Fibroblast of skin of right biceps (primary cell): ENCODE results near the gene ROGDI.

Experiments
- DNase-seq: peaks from one replicate; pipeline ENCODE4 v3.0.0-alpha.2; 2013

The ROGDI gene, protein sequence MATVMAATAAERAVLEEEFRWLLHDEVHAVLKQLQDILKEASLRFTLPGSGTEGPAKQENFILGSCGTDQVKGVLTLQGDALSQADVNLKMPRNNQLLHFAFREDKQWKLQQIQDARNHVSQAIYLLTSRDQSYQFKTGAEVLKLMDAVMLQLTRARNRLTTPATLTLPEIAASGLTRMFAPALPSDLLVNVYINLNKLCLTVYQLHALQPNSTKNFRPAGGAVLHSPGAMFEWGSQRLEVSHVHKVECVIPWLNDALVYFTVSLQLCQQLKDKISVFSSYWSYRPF

DNA sequence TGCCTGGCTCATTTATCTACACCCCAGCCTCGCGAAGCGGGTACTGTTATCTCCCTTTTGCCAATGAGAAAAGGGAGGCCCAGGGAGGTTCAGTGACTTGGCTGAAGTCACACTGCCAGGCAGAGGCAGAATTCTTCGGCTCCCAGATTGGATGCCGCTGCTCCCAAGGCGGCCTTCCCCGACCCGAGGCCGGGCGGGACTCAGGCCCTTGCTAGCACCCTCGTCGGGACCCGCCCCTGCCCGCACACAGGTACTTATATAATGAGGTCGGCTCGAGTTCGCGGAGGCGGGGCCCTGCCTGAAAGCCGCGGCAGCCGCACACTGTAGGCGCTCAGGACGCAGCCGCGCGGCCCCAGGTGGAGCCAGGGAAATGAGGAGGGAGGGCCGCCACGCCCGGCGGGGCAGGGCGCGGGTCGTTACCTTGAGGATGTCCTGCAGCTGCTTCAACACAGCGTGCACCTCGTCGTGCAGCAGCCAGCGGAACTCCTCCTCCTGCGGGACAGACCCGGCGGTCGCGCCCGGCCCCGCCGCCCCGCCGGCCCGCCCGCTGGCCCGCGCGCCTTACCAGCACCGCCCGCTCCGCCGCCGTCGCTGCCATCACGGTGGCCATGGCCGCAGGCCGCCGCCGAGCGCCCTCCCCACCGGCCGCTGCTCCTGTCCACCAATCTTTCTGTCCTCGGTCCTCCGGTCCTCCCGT, at the start of gene ROGDI:
Gene ROGDI (minus strand): TSS at position 672 of the 697 bp plus-strand sequence. CDS start 62 bp downstream, at position 610.
- peak; percentile 11 for DNase-seq

DNA sequence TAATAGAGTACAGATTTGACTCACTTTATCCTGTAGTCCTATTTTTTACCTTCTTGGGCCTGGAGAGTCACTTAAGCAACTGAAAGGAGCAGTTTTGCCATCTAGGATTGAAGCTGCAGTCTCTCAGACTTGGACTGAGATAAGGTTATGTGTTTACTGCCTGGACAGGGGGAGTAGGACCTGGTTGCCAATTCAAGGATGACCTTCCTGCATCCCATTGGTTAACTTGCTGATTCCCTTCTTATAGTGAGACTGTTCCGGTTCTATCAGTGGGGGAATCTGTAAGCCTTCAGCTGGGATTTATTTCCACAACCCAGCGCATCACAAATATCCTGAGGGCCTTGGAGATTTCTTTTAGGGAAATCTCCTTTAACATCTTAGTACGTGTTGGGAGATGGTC, 47.8 kb upstream of the ROGDI start:
- DNase-seq: no peak

DNA sequence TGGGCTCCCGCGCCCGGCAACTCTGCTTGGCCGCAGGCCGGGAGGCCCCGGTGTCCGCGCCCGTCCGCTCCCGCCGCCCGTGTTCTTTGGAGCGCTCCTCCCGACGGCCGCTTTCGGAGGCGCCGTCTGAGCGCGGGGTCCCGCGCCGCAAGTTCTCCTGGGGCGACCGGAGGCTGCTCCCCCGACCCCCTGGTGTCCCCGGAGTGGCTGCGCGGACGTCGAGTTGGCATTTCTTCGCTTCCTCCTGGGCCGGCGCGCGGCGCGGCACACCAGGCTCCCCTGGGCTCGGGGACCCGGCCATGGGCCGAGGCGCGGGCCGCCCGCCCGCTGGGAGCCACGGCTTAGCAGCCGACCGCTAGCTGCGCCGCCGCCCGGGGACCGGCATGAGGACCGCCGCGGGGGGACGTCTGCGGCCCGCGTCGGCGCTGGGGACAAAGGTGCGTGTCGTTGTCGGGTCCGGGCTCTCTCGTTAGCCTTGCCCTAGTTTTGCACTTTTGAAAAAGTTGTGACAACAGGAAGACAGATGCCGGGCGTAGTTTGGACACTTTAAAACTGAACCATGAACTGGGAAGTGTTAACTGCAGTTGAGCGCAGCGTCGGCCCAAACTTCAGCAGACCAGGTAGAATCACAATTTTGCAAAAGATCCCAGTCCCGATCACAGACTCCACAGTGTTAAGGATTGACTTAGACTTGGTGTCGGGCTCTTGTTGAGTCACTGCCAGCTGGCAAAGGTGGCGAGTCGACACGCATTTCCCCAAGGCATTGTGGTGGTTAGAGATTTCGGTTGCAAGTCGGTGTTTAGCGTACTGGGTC, 45.5 kb upstream of the ROGDI start:
- peak; percentile 65 for DNase-seq

DNA sequence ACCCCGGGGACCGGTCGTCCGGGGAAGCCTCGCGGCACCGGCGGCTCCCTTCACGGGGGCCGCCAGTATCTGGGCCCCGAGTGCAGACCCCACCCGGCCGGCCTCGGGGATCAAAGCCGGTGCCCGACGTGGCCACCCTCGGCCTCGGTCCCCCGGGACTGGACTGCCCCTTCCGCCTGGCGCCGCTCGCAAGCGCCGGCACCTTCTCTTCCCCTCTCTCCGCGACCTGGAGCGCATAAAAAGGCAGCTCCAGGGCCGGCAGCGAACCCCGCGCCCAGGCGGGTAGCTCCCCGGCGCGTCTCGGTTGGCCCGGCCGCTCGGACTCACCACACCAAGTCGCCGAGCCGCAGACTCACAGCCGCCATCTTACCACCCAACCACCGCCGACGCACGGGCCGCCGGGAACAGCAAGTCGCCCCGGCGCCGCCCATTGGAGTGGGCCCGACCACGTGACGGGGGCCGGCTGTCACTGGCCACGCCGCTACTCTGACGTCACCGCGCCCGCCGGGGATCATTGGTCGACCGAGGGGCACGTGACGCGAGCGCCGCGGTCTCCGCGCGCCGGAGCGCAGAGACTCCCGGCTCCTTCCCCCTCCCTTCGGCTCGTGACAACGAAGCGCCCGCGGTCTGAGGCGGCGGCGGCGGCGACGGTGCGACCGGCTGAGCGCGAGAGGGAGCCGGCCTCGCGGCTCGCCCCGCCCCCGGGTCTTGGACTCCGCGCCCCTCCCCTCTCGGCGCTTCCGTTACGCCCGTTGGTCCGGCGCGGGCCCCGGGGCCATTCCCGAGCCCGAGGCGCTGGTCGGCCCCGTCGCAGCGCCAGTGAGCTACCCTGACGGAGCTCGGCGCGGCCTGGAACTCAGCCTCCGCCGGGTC, 44.7 kb upstream of the ROGDI start, which contains the start of the genes GLYR1 and UBN1:
Gene GLYR1 (minus strand): TSS at position 388 of the 873 bp plus-strand sequence. CDS start 23 bp downstream, at position 365.
Gene UBN1 (plus strand): TSS at position 581 of the 873 bp plus-strand sequence. CDS start 5,437 bp downstream, outside the sequence.
- DNase-seq: peak; percentile 97

DNA sequence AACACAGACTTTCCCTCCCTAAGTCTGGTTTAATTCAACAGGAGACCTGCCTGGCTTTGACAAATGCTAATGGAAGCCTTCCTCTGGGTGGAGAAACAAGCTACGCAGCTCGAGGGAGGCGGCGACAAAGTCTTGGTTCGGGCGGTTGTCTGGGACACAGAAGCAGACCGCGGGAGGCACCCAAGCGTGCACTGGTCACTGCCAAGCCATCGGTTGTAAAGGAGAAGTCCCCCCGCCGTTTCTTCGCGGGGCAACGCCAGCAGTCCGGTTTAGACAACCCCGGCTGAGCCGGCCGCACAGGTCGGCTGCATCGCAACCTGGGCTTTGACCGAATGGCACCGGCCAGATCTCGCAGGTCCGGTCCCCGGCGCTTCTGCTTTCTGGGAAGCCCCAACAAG, 44.1 kb upstream of the ROGDI start:
- peak; percentile 43 for DNase-seq

DNA sequence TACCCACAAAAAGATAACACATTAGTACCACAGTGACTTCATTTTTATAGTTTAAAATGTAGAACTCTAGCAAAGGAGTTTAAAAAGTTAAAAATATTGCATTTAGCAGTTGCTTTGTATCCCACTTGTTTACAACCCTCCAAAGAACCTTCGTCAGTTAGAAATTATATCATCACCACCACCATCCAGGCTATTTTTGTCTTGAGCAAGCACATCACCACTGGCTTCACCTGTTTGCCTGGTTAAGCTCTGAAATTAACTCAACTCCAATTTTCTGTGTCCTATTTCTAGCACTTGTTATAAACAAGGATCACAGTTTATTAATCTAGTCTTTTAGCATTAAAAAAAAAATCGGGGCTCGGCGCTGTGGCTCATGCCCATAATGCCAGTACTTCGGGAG, 38.6 kb upstream of the ROGDI start:
- no peak for DNase-seq

DNA sequence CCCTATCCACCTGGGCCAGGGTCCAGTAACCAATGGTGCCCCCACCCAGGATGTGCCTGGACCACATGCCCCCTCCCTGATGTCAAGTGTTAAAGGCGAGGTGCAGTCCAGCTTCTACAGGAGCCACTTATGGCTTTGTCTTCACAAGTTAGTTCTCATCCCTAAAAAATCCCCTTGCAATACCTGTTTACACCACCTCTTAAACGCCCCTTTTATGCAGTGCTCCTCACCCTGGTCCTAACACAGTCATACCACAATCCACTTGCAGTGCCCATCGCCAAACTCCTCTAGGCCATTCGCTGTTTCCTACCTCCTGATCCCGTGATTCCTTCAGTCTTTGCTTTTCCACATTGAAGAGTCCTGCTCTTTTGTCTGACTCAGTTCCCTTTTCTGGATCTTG, 37.5 kb upstream of the ROGDI start:
- no peak for DNase-seq

DNA sequence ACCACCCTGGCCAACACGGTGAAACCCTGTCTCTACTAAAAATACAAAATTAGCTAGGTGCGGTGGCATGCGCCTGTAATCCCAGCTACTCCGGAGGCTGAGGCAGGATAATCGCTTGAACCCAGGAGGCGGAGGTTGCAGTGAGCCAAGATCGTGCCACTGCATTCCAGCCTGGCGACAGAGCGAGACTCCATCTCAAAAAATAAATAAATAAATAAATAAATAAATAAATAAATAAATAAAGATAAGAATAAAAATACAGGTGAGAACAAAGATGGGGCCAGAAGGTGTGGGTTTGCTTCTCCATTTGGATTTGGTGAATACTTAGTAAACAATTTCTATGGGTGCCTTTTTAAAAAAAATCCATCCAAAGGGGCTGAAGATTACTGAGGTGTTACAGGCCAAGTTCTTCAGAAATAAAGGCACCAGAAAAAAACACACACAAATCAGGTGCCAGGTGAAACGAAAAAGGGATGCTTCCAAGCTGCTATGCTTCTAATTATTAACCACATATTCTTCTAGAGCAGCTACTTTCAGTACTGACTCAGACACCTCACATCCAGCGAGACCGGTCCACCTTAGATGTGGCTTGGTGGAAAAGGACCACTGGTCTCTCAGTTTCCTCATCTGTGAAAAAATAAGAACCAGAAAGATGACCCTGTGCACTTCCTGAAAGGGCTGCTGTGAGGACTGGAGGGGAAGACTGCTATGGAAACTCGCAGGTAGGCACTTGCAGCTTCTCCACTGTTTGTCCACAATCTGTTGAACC, 35.5 kb upstream of the ROGDI start:
- DNase-seq: no peak

DNA sequence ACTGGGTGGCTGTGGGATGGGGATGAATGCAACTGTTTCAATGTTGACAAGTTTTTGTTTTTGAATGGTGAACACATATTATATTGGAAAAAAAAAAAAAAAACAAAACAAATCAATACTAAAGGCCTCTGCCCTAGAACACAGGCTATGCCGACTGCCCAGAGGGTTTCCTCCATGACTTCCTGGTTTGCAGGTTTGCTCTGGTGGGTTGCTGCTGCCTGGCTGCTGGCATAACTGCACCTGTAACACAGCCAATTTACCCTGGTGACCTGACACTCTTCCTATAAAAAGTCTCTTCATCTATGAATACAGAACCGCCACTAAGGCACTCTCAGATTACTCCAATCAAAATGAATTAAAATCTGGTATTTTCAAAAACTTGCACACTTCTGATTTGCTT, 34.3 kb upstream of the ROGDI start:
- no peak for DNase-seq

DNA sequence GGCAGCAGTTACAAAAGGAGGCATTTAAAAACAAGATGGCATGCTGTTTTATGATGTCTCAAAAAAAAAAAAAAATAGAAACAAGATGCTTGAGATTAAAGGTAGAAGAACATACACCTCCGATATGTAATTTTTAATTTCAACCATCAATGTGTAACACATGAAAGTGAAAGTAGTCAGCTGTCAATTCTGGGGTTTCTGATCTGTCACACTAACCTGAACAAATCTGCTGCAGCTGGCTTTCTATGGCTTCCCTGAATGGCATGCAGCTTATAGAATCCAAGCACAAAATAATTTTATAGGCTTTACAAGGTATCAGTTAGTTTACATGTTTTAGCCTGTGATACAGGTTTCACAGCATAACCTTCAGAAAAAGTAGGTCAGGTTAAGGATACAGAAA, 31.2 kb upstream of the ROGDI start:
- no peak for DNase-seq

DNA sequence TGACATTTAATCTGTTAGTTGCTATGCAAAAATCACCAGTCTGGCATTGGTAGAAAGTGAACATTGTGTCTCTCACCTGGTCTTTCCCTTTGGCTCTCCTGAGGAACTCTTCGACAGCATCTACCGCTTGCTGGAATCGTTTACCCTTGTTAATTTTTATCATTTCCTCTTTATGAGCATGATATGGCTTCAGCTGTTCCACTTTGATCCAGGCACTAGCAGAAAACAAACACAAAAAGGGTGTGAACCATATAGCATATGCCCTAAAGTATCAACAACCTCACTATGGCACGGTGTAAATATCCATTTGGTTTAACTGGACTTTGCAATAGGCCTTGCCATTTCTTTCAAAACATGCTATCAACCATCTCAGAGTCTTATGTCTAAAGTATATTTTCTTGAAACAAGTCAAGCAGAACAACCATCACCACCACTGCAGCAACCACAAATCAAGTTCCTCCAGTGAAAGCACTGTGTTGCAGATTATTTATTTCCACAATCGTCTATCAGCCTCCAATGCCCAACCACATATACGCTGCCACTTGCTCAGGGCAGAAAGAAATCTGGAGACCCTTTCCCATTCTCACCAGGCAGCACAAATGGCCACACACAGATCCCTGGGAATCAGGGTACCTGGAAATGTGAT, 30.4 kb upstream of the ROGDI start:
- DNase-seq: no peak

DNA sequence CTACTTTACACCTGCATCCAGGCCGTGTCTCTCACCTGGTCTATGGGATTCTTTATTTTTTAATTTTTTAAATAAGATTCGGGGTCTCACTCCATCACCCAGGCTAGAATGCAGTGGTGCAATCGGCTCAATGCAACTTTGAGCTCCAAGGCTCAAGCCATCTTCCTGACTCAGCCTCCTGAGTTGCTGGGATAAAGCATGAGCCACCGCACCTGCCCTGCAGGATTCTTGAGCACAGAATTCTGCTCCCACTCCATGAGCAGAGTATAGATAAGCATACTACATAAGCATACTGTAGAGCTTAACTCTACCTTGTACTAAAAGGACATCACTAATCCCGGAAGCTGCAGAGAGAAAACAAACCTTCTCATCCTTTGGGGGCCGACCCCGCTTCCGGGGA, 29.2 kb upstream of the ROGDI start:
- DNase-seq: no peak

DNA sequence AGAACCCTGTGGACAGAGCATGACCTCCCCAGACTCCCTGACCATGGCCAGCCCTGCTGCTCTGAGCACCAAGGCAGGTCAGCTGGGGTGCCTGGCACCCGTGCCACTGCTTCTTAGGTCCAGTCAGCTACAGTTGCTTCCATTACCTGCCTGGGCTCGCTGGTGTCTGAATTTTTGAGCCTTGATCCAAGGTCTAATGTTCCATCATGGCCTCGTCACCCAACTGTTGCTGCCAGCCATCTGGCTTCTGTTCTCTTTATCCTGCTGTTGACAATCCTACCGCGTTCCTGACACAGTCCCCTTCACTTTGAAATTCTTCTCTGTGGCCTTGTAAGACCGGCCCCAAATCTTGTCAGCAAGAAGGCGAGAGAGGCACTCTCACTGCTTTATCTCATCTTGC, 28.0 kb upstream of the ROGDI start:
- DNase-seq: no peak

DNA sequence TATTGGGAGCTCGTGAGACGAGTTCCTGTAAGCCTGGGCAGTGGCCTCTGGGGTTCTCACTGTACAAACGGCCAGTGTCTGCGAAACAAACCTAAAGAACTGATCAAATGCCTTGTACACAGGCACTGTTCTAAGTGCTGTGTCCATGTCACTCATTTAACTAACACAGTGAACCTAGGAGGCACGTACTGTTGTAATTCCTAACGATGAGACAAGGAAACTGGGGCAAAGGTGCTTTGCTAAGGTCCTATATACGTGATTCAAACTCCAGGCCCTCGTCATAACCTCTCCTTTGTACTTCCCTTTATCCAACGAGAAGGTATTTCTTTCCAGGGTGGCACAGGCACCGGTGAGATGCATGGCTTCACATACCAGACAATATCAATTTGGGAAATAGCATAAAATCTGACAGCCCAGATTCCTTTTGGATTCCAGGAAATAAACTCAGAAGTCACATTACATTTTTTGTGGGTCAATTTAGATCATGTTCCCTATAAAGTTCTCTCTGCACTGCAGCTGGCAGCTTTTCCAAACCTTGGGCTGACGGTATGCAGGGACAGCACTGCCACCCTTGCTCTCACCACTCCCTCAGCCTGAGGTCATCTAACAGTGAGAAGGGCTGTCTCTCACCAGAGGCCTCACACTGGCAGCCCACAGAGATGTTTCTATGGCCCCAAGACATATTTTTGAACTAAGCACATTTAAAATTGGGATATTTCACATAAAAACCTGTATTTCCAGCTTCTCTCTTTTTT, 26.3 kb upstream of the ROGDI start:
- DNase-seq: no peak

DNA sequence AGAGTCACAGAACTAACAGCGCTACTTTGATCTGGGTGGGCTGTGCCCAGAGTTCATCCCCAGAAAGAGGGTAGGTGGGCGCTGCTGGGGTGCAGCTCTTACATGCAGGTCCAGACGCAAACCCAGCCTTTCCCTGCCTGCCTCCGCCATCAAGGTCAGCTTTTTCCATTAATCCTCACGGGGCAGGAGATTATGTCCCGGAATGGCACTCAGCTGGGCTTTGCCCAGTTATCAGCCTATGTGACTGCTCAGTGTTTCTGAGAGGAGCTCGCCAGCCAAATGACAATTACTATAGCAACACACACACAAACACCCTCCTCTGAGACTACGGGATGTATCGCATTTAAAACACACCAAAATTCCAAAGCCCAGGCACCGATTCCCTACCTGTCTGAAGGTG, 24.5 kb upstream of the ROGDI start:
- no peak for DNase-seq

DNA sequence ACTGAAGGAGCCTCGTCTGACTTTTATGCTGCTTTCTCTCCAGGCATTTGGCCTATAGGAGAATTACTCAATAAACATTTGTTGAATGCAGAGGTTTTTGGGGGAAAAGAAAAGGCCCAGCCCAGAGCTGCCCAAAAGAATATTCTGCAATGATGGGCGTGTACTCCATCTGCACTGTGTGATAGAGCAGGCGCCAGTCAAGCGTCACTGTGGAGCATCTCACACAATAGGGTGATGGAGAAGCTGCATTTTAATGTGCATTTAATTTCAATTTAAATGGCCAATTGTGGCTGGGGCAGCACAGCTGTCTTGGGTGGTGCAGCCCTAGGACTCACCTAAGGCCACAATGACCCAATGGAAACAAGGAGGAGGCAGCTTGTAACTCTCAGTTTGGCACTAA, 24.1 kb upstream of the ROGDI start:
- no peak for DNase-seq

DNA sequence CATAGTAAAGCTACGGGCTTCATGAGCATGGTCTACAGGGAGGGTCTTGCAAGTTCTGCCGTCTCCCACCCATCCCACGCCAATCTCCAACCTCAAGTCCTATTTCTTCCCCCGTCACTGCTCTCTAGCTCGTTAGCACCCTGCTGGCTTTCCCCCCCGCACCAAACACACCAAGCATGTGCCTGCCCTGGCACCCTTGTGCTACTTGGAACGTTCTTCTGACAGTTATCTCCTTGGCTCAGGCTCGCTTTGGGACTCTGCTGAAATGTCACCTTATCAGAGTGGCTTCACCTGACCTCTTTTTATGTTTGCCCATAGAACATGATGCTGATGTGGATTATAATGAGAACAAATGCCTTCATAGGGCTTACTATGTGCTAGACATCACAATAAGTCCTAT, 22.8 kb upstream of the ROGDI start:
- DNase-seq: no peak

DNA sequence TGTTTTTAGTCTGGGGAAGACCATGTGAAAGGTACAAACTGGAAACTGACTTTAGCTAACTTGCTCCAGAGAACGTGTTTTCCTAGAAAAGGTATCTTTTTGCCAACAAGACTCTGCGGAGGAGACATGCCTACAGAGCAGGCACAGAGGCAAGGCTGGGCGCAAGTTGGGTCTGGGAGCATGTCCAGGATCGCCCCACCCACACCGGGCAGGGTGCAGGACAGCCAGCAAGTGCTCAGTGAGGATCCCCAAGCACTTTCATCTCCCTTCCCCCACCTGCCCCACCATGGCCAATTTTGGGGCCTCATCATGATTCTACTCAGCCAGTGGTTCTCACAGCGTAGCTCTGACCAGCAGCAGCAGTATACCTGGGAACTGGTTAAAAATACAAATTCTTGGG, 18.2 kb upstream of the ROGDI start:
- no peak for DNase-seq

DNA sequence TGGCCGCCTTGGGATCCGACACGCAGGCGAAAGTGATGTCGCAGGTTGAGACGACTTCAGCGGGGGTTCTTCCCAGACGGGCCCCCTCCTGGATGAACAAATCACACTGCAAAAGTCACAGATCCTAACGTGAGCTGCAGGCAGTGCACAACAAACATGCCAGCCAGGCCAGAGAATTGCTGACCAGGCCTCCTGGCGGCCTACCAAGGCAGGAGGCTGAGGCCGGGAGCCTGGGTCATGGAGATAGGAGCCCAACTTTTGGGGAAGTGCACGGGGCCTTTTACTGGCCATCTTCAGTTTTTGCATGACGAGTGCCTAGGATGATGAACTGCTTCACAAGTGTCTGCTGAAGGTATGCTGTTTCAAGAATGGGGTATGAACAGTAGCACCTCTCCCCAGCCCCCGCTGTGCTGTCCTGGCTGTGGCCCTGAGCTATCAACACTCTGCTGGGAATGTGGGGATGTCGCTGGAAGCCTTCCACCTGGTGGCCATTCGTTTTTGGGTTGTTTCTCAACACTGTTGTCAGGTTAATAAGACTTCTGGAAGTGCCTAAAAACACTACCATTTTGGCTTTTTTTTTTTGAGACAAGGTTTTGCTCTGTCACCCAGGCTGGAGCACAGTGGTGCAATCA, 12.2 kb upstream of the ROGDI start:
- DNase-seq: no peak

DNA sequence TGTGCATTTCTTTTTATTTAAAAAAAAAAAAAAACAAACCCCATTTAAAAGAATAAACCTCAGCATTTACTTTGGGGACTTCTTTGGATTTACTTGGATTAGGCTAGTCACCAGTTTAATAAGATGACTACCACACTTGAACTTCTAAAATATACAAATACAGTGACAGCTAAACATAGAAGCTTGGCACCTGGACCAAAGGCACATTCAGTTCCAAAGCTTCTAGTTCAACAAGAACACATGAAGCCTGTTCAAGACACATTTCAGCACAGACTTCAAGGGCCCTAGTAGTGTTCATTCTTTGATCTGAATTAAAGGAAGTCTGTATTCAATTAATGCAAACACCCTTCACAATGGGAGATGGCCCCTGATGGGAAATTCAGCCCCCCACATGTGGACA, 11.6 kb upstream of the ROGDI start:
- no peak for DNase-seq
